Head of caudate nucleus (tissue), 42 donors: ENCODE results near the gene C7.
"Not testable (repeated sequence)": the region's sequence is repeated elsewhere in the genome, so short reads cannot be mapped to it uniquely, and the experiment has no call there.

Experiments
- DNase-seq, 42 donors: peaks; one replicate each; pipeline versions ENCODE4 v3.0.0 to v3.0.0-alpha.2; 2020 to 2021; ENCODE audit warnings: mixed read lengths in 7 of 42
- intact Hi-C: fragments of 100-400 bp; cut with DNase I; formaldehyde crosslinking; loops from one replicate; pipeline ENCODE4 v1.15.0; 2022

The C7 gene

GRCh38 chr5:40984884-40985283, 75.6 kb downstream of the C7 start:
- intact Hi-C loops: no loop called here
- DNase-seq: no peak

- intact Hi-C loops: no loop called here
- no peak for DNase-seq
These were observed 76.2 kb downstream of the C7 start for GRCh38 chr5:40985501-40985900.

DNA sequence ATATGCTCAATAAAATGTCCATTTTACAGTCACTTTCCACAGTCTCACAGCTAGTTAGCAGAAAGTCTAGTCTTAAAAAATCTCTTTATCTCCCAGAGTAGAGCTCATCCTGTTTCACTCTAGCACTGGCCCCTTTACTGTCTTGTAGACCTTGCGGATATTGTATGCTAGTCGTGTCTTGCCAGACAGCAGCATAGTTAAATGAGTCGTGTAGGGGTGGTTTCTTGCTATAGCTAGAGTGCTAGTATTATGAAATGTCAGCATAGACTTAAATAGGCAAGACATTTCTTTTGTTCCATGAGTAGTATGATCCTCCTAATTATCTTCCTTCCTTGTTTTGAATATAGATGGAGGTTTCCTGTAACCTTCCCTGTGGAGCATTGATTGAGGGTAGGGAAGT, 77.4 kb downstream of the C7 start:
- intact Hi-C loops: no loop called here
- no peak for DNase-seq

- intact Hi-C loops: no loop called here
- no peak for DNase-seq
These were observed 78.1 kb downstream of the C7 start for GRCh38 chr5:40987349-40987748.

DNA sequence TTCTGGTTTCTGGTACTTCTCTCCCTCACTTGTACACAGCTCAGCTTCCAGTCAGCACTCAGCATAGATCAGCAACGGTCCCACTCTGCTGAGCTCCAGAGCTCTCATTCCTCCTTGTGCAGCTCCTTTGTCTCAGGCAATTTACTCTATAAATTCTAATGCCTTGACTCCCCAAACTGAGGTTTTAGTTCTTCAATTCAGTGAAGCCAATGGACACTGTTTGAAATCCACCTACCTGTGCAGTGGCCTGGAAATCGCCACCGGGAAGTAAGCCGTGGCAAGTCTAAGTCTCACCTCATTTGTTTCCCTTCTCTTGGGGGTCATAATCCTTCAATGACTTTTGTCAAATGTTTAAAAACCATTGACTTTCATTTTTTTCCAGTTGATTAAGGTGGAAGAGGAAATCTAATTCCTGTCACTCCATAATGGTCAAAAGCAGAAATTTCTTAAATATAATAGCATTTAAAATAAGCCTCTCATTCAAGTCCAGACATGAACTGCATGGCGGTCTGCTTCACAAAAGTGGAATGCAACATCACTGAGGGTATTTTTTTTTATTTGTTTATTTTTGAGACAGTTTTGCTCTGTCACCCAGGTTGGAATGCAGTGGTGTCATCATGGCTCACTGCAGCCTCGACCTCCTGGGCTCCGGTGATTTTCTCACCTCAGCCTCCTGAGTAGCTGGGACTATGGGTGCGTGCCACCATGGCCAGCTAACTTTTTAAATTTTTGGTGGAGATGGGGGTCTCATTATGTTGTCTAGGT, 79.6 kb downstream of the C7 start:
- intact Hi-C loops: no loop called here
- DNase-seq: no peak

DNA sequence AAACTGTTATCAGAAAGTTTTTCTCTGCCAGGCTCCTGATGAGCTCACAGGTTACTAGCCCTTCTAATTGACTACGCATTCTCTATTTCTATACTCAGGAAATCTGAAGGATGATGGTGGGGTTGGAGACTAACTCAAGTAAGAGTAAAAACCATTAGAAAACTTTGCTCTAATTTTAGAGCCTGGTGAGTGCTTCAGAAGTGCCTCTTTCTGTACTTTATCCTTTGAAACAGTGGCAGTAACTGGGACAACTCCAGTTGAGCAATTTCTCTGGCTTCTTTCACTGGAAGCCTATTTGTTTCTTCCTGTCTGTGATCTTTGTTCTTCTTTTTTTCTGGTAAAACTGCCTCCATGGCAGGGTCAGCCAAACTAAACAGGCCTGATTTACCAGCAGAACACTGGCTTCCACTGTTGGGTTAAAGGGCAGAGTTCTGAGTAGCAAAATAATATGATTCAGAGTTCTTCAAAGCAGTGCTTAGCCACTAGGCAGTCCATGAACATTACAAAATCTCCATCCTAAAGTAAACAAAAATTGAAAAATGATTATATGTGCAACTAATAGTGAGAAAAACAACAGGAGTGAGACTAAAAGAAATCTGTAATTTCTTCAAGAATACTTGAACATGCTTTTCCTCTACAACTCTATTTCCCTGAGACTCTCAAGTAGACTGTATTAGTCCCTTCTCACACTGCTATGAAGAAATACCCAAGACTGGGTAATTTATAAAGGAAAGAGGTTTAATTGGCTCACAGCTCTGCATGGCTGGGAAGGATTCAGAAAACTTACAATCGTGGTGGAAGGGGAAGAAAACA, 82.1 kb downstream of the C7 start:
- peak in 10 of 42 donors; percentile 7 to 54 (median 22) for DNase-seq
- intact Hi-C loops: no loop called here

DNA sequence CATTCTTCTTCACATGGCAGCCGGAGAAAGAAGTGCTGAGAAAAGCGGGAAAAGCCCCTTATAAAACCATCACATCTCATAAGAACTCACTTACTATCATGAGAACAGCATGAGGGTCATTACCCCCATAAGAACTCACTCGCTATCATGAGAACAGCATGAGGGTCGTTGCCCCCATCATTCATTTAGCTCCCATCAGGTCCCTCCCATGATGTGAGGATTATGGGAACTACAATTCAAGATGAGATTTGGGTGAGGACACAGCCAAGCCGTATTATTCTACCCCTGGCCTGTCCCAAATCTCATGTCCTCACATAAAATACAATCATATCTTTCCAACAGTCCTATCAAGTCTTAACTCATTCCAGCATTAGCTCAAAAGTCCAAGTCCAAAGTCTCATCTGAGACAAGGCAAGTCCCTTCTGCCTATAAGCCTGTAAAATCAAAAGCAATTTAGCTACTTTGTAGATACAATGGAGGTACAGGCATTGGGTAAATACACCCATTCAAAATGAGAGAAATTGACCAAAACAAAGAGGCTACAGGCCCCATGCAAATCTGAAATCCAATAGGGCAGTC, 82.8 kb downstream of the C7 start:
- intact Hi-C loops: no loop called here
- DNase-seq: no peak

GRCh38 chr5:40995801-40996586, 86.7 kb downstream of the C7 start:
- intact Hi-C loops: no loop called here
- no peak for DNase-seq

DNA sequence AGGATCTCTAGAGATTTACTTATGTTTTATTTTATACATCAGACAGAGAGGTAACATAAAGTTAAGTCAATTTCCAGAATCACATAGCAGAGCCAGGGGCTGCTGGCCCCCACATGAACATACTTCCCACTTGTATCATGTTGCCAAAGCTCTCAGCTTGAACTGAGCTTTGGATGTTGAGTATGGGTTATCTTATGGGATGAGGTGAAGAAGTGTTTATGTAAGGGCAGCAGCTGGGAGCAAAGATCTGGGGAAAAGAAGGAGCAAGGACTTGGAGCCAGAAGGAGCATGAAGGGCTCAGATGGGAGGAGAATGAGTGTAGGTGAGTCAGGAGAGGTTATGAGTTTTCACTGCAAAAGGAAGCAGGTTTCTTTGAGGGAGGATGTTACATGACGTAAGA, 89.8 kb downstream of the C7 start:
- DNase-seq: no peak
- intact Hi-C loops: no loop called here

GRCh38 chr5:40999966-41000365, 90.7 kb downstream of the C7 start:
- intact Hi-C loops: no loop called here
- no peak for DNase-seq

DNA sequence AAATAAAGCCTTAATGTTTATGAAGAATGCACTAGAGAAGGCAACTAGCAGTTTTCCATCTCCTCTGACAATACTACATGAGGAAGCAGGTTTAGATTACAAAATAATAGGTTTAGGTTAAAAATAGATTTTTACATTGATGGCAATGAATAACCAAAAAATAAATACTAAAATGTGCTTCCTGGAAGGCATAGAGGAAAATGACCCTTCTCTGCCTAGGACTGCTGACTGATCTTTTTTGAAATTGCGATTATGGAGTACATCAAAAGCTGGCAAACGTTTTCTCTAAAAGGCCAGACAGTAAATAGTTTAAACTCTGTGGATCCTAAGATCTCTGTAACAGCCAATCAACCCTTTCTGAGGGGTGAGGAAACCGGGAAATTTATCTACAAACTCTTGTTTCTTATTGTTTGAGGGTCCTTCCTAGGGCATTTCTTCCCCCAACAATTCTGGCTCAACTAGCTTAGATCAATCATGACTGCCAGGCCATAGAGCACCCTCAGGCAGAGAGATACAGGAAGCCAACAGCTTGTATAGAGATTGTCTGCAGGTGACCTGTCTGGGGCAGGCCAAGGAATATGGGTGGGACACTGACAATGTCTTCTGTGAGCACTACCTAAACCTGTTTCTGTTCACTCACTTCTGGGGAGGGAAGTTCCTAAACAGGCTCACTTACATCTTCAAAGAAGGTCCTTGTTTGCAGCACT, 94.5 kb downstream of the C7 start:
- intact Hi-C loops: no loop called here
- no peak for DNase-seq

DNA sequence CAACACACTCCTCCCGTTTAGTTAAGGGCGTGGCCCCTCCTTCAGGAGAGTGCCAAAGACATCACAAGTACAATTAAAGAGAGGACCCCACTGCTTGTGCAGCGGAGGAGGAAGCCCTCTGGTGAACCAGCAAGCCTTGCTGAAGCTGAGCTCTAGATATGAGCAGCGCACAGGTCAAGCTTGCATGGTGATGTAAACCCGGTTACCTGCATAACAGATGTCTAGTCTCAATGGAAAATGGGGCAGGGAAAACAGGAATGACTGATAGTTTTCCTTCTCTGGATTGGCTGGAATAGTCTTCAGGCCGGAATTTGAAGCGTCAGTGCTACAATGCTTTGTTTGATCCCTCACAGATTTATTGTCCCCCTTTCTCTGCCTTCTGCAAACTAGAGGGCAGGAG, 95.6 kb downstream of the C7 start:
- no peak for DNase-seq
- intact Hi-C loops: no loop called here

GRCh38 chr5:41009232-41009631, 99.9 kb downstream of the C7 start:
- intact Hi-C loops: no loop called here
- DNase-seq: no peak

DNA sequence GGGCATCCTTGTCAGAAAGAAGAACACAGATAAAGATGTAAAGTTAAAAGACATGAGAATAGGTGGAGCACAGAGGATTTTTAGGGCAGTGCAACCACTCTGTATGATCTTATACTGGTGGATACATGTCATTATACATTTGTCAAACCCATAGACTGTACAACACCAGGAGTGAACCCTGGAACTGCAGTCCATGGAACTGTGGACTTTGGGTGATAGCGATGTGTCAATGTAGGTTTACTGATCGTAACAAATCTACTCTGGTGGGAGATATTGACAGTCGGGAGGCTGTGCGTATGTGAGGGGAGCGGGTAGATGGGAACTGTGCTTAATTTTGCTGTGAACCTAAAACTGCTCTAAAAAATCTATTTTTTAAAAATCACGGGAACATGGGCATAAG, 101.3 kb downstream of the C7 start:
- intact Hi-C loops: no loop called here
- no peak for DNase-seq

GRCh38 chr5:41012318-41012717, 103.0 kb downstream of the C7 start:
- intact Hi-C loops: no loop called here
- no peak for DNase-seq

DNA sequence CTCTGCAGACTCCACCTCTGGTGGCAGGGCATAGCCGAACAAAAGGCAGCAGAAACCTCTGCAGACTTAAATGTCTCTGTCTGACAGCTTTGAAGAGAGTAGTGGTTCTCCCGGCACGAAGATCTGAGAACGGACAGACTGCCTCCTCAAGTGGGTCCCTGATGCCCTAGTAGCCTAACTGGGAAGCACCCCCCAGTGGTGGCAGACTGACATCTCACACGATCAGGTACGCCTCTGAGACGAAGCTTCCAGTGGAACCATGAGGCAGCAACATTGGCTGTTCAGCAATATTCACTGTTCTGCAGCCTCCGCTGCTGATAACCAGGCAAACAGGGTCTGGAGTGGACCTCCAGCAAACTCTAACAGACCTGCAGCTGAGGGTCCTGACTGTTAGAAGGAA, 113.3 kb downstream of the C7 start:
- not testable (repeated sequence) for DNase-seq

More for the DNA sequence above, 113.3 kb downstream of the C7 start:
- intact Hi-C loops: not testable (repeated sequence)
